IPS DF 4.7 (cell line): Measurements from ENCODE around the gene MSANTD4.
"Not testable (repeated sequence)": the region's sequence is repeated elsewhere in the genome, so short reads cannot be mapped to it uniquely, and the experiment has no call there.

Experiments
- DNase-seq: peaks from one replicate; pipeline ENCODE4 v3.0.0-alpha.2; 2013; ENCODE audit warnings: low spot score; ENCODE audit errors: extremely low read depth

The MSANTD4 gene

GRCh38 chr11:106014035-106014434 is 8.0 kb downstream of the MSANTD4 start:
- no peak for DNase-seq

- no peak for DNase-seq
These were observed 9.3 kb downstream of the MSANTD4 start for GRCh38 chr11:106012744-106013143.

GRCh38 chr11:106011481-106011880 is 10.6 kb downstream of the MSANTD4 start:
- DNase-seq: no peak

- DNase-seq: not testable (repeated sequence)
These were observed 18.9 kb downstream of the MSANTD4 start for GRCh38 chr11:106003094-106003493.

GRCh38 chr11:106001304-106002012 is 20.6 kb downstream of the MSANTD4 start:
- no peak for DNase-seq

GRCh38 chr11:105991888-105992287 is 30.2 kb downstream of the MSANTD4 start:
- DNase-seq: no peak

GRCh38 chr11:105989124-105989523 is 32.9 kb downstream of the MSANTD4 start:
- DNase-seq: no peak

- no peak for DNase-seq
These were observed 33.8 kb downstream of the MSANTD4 start for GRCh38 chr11:105988197-105988596.

GRCh38 chr11:105986554-105986953 is 35.5 kb downstream of the MSANTD4 start:
- no peak for DNase-seq

- DNase-seq: no peak
These were observed 41.9 kb downstream of the MSANTD4 start for GRCh38 chr11:105979997-105980703.

- DNase-seq: no peak
These were observed 46.9 kb downstream of the MSANTD4 start for GRCh38 chr11:105975128-105975527.

GRCh38 chr11:105969756-105970155 is 52.3 kb downstream of the MSANTD4 start:
- no peak for DNase-seq

GRCh38 chr11:105968021-105968697 is 53.9 kb downstream of the MSANTD4 start:
- DNase-seq: no peak

- no peak for DNase-seq
These were observed 61.5 kb downstream of the MSANTD4 start for GRCh38 chr11:105960252-105961245.
